Measurements from ENCODE around the gene VTI1B.

GRCh38 chr14:67721875-67722274 lies 47.4 kb upstream of the VTI1B start:
- TF ChIP-seq, protein P1, sequence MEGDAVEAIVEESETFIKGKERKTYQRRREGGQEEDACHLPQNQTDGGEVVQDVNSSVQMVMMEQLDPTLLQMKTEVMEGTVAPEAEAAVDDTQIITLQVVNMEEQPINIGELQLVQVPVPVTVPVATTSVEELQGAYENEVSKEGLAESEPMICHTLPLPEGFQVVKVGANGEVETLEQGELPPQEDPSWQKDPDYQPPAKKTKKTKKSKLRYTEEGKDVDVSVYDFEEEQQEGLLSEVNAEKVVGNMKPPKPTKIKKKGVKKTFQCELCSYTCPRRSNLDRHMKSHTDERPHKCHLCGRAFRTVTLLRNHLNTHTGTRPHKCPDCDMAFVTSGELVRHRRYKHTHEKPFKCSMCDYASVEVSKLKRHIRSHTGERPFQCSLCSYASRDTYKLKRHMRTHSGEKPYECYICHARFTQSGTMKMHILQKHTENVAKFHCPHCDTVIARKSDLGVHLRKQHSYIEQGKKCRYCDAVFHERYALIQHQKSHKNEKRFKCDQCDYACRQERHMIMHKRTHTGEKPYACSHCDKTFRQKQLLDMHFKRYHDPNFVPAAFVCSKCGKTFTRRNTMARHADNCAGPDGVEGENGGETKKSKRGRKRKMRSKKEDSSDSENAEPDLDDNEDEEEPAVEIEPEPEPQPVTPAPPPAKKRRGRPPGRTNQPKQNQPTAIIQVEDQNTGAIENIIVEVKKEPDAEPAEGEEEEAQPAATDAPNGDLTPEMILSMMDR (IDR thresholded peaks at IDR 0.05), result no peak
- TF ChIP-seq POLR2A (IDR thresholded peaks at IDR 0.05) (no peak), EP300 (IDR thresholded peaks at IDR 0.05) (no peak), POLR2AphosphoS5 (IDR thresholded peaks at IDR 0.05) (no peak)

Data from stomach (tissue), 4 donors.